ENCODE measurements around the gene GNAI2.
"Not testable (repeated sequence)": the region's sequence is repeated elsewhere in the genome, so short reads cannot be mapped to it uniquely, and the experiment has no call there.

The GNAI2 gene

DNA sequence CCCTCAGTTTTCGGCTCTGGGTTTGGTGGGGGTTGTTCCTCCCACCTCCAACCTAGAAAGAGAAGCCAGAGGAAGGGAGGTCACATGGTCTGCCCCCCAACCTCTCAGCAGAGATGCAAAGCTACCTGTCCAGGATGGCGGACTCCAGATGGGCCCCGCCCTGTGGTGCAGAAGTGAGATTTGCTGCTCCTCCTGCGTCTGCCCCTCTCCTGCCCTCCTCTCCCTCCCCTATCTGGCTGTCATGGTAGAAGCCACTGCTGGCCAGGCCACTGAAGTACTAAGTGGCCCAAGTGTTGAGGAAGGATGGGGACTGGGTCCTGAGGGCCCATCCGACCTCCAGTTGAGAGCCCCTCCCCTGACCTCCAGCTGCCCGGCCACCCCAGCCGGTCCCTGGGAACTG is 30.8 kb downstream of the GNAI2 start:
- DNase-seq: no peak

DNA sequence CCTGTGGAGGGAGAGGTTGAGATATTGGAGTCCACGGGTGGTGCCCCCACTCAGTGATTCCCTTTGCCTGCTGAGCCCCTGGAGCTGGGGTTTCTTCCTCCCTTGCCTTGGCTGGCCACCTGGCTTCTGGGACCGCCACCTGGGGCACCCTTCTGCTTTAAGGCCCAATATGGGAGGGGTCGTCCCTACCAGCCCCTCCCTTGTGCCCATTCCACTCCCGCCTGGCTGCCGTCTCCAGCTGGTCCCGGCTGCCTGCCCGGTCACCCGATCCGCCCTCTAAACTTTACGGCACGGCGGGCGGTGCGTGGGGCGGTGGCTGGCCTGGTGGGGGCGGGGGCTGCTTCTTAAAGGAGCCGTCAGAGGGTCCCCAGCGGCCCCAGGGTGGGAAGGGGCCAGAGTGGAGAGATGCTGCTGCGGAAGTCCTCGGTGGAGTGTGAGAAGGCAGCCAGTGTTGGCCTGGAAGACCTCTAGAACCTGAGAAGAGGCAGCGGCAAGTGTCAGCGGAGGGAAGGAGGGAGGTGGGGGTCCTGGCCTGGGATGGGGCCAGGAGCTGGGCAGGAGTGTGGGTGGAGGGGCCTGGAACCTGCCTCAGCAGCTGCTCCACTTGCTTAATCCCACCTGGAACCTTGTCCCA is 31.4 kb downstream of the GNAI2 start:
- no peak for DNase-seq

DNA sequence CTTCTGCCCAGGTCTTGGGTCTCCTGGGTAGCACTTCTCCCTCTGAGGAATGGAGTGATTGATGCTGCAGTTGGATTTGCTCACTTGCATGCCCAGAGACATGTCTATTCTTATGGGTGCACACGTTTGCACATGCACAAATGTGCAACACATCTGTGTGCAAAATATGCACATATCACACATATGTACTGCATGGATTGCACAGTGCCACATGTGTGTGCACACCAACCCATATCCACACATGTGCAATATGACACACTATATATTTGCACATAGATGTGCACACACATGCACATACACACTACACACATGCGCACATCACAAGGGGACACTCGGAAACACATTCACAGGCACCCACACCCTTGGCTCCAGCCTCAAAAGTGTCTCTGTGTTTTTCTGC is 32.3 kb downstream of the GNAI2 start:
- DNase-seq: no peak

DNA sequence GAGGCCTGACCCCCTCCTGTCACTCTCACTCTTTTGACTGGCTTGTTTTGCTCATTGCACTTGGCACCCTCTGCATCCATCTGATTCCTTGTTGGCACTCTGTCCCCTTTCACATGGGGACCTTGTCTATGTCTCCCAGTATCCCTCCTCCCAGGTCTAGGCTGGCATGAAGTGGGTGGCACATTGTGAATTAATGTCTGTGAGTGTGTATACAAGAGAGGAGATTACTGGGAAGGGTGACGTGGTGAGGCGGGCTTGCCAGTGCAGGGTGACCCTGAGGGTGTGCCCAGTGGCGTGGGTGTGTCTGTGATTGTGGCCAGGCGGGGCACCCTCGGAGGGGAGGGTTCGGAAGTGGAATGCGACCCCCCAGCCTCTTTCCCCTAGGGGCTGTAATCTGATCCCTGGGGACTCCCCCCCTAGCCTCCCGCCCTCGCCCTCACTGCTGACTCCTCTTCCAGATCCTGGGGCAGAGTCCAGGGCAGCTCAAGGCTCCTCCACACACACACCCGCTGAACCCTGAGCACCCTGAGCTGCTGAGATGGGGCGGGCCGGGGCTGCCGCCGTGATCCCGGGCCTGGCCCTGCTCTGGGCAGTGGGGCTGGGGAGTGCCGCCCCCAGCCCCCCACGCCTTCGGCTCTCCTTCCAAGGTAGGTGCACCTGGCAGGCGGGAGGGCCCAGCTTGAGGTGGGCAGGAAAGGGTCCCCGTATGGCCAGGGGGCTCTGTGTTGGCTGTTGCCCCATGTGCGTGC is 32.9 kb downstream of the GNAI2 start, which contains the start of gene SEMA3B:
Gene SEMA3B, plus strand, starts transcription at position 445 of the 749 bp plus-strand sequence. Its CDS starts 94 bp downstream, at position 539.
- no peak for DNase-seq

DNA sequence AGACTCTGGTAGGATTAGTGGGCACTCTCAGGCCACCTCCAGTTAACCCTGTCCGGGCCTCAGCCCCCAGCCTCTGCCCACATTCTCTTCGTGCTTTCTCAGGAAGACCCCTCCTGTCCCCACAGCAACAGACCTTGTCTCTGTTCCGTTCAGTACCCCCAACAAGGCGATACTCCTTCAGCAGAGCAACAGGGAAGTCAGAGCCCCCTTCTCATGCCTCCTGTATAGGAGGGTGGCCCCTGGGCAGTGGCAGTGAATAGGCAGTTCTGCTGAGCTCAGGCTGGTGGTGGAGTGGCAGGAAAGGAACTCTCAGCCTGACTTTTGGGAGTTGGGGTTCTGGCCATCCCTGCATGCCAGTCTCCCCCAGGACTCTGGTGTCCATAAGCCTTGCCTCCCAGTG is 33.5 kb downstream of the GNAI2 start:
- no peak for DNase-seq

DNA sequence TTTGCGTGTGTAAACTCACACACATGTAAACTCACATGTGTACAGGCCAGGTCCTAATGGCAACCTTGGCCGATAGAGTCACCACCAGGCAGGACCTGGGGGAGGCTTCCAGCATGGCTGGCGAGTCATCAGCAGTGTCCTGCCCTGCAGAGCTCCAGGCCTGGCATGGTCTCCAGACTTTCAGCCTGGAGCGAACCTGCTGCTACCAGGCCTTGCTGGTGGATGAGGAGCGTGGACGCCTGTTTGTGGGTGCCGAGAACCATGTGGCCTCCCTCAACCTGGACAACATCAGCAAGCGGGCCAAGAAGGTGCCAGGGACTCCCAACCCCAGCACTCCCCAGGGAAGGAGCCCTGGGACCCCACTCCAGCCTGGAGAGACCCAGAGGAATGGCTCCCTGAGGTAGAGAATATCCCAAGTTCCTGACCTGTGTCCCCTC is 34.0 kb downstream of the GNAI2 start:
- no peak for DNase-seq

DNA sequence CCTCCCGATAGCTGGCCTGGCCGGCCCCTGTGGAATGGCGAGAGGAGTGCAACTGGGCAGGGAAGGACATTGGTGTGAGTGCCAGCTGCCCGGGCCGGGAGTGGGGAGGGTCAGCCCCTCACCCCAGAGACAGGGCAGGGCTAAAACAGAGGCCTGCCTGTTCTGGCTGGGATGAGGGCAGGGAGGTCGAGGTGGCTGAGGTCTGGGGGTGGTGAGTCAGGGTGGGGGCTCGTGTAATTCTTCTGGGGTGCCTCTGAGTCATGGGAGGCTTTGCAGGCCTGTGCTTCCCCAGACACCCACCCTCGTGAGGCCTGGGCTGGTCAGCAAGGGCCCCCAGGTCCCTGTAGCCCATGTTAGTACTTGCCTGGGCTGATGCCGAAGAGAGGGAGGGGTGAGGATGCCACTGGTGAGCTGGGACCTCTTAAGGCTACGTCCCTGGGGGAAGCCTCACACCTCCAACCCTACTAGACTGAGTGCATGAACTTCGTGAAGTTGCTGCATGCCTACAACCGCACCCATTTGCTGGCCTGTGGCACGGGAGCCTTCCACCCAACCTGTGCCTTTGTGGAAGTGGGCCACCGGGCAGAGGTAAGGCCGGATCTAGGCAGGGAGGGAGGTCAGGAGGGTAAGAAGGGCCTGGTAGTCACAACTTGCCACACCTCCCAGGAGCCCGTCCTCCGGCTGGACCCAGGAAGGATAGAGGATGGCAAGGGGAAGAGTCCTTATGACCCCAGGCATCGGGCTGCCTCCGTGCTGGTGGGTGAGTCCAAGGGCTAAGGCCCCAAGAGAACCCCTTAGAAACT is 34.6 kb downstream of the GNAI2 start:
- no peak for DNase-seq

DNA sequence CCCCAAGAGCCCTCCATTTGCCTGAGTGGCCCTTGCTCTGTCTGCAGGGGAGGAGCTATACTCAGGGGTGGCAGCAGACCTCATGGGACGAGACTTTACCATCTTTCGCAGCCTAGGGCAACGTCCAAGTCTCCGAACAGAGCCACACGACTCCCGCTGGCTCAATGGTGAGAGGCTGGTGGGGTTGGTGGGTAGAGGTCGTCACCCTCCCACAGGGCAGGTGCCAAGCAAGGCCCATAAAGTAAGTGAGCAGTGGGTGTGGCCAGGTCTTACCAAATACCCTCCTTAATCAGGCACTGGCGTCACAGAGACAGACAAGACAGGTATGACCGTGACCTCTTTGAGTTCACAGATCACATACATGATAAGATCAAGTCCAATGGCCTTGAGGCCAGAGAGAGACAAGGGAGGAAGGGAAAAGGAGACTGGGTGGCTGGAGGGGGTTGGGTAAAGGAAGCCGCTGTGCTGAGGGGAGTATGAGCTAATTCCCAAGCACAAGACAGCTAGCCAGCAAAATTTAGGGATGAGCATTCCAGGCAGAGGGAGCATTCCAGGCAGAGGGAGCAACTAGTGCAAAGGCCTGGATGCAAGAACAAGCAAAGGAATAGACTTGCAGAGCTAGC is 35.4 kb downstream of the GNAI2 start:
- no peak for DNase-seq

DNA sequence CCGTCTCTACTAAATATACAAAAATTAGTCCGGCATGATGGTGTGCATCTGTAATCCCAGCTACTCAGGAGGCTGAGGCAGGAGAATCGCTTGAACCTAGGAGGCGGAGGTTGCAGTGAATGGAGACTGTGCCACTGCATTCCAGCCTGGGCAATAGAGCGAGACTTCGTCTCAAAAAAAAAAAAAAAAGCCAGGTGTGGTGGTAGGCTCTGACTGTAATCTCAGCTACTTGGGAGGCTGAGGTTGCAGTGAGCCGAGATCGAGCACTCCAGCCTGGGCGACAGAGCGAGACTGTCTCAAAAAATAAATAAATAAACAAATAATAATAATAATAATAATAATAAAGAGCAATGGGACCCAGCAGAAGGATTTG is 36.5 kb downstream of the GNAI2 start:
- not testable (repeated sequence) for DNase-seq

DNA sequence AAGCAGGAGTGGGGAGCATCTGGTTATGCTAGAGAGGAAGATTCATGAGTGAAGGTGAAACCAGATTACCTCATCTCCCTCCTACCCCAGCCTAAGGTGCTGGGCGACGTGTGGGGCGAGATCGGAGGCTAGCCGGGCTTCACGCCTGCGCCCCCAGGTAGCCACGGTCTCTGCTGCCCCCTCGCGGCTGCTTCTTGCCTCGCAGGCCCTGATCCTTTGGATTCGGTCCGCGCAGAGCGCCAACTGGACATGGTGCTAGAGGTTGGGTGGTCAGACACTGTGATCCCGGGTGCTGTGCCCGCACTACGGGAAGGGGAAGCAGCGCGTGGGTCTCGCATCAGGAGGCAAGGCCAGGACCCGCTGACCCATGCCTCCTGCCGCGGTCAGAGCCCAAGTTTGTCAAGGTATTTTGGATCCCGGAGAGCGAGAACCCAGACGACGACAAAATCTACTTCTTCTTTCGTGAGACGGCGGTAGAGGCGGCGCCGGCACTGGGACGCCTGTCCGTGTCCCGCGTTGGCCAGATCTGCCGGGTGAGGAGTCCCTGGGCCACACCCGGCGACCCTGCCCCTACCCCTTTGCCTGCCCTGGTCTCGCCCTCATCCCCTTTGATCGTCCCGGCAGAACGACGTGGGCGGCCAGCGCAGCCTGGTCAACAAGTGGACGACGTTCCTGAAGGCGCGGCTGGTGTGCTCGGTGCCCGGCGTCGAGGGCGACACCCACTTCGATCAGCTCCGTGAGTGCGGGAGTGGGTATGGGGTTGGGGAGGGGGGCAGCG is 37.1 kb downstream of the GNAI2 start:
- DNase-seq: peak; percentile 9

DNA sequence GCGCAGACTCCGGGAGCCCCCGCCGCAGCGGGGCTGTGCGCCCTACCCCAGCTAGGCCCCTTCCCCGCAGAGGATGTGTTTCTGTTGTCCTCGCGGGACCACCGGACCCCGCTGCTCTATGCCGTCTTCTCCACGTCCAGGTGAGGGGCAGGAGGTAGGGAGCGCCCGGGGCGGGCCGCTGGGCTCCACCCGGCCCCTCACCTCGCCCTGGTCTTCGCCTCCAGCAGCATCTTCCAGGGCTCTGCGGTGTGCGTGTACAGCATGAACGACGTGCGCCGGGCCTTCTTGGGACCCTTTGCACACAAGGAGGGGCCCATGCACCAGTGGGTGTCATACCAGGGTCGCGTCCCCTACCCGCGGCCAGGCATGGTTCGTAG is 37.7 kb downstream of the GNAI2 start:
- DNase-seq: no peak

DNA sequence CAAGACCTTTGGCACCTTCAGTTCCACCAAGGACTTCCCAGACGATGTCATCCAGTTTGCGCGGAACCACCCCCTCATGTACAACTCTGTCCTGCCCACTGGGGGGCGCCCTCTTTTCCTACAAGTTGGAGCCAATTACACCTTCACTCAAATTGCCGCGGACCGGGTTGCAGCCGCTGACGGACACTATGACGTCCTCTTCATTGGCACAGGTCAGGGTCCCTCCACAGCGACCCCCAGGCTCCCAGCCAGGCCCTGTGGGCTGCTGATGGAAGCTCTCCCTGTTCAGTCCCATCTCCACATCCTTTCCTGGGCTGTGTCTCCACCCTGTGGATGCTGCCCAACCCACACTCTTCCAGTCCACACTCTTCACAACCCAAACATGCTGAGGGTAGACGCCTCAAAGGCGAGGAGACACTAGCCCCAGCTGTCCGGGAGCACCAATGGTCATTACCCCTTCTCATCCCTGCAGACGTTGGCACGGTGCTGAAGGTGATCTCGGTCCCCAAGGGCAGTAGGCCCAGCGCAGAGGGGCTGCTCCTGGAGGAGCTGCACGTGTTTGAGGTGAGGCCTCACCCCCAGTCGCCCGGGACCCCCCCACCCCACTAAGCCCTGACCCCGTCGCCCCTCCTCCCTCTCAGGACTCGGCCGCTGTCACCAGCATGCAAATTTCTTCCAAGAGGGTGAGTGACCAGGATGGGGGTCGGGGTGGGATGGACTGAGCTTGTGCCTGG is 38.5 kb downstream of the GNAI2 start:
- DNase-seq: peak; percentile 19

DNA sequence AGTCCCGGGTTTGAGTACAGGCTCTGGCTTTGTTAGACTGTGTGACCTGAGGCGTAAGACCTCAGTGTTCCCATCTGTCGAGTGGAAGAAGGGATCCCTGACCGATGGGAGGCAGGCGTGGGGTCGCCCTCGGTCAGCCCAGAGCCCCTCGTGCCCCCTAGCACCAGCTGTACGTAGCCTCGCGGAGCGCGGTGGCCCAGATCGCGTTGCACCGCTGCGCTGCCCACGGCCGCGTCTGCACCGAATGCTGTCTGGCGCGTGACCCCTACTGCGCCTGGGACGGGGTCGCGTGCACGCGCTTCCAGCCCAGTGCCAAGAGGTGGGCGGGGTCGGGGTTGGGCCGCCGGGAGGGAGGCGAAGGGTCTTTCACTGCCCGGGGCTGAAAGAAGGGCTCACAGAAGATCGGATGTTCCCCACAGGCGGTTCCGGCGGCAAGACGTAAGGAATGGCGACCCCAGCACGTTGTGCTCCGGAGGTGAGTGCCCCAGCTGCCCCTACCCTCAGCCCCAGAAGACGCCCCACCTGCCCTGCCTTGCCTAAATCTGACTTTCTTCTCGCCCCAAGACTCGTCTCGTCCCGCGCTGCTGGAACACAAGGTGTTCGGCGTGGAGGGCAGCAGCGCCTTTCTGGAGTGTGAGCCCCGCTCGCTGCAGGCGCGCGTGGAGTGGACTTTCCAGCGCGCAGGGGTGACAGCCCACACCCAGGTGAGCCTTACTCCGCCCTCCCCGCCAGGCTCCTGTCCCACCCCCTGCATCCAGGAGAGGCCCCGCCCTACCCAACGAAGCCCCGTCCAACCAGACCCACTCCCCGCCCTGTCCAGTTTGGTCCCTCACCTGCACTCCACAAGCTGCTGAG is 39.4 kb downstream of the GNAI2 start:
- no peak for DNase-seq

DNA sequence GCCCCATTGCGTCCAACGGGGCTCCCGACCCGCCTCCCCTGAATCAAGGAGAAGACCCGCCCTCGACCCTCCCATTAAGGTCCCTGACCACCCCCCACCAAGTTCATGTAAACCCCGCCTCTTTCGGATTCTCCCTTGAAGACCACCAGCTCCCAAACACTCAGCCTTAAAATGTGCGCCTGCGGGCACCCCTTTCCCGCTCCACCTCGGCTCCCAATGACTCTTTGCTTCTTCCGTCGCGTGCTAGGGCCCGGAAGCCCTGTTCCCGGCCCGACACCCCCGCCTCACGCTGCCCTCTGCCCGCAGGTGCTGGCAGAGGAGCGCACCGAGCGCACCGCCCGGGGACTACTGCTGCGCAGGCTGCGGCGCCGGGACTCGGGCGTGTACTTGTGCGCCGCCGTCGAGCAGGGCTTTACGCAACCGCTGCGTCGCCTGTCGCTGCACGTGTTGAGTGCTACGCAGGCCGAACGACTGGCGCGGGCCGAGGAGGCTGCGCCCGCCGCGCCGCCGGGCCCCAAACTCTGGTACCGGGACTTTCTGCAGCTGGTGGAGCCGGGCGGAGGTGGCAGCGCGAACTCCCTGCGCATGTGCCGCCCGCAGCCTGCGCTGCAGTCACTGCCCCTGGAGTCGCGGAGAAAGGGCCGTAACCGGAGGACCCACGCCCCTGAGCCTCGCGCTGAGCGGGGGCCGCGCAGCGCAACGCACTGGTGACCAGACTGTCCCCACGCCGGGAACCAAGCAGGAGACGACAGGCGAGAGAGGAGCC is 40.2 kb downstream of the GNAI2 start:
- DNase-seq: no peak

DNA sequence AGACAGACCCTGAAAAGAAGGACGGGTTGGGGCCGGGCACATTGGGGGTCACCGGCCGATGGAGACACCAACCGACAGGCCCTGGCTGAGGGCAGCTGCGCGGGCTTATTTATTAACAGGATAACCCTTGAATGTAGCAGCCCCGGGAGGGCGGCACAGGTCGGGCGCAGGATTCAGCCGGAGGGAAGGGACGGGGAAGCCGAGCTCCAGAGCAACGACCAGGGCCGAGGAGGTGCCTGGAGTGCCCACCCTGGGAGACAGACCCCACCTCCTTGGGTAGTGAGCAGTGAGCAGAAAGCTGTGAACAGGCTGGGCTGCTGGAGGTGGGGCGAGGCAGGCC is 40.7 kb downstream of the GNAI2 start:
- no peak for DNase-seq

DNA sequence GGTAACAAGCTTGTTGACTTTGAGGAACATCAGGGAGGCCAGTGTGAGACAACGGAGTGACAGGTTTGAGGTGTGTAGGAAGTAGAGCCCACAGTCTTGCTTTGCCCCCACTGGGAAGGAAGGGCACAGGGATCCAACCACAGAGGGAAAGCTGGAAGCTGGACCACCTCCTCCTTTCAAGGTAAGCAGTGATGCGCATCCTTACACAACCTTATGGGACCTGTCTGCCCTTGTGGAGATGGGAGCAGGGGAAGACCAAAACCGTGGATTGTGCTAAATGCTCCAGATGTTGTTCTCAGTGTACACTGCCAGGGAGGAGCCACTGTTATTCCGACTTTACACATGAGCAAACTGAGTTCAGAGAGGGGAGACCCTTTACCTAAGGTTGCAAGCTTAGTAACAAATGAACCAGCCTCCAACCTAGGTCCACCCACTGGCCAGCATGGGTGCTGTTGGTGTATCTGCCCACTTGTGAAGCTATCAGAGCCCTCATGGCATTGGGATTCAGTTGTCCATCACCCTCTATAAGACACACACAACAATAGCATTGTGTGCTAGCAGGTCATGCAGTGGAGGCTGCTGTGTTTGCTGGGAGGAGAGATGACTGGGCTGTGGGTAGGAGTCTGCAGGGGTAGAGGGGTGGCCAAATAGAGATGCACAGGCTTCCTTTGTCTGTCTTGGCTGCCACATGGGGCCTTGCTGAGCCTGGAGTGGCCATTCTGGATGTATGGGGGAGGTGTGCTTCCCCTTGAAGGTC is 42.3 kb downstream of the GNAI2 start:
- DNase-seq: no peak

DNA sequence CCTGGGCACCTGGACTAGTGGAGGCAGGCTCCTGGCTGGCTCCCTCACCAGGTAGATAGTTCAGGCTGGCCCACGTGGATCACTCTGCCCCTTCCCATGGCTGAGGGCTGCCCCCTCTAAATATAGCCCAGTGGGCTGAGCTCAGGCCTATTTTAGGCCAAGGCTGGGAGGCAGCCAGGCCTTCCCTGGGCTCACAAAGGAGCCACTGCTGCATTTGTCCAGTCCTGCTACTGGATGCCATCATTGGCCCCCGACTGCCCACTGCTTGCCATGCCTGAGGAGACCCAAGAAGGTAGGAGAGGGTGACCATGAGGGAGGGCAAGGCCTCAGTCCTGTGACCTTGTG is 42.8 kb downstream of the GNAI2 start, which contains the start of gene LSMEM2:
Gene LSMEM2, plus strand, starts transcription at position 208 of the 345 bp plus-strand sequence. Its CDS starts 27 bp downstream, at position 235.
- DNase-seq: no peak

DNA sequence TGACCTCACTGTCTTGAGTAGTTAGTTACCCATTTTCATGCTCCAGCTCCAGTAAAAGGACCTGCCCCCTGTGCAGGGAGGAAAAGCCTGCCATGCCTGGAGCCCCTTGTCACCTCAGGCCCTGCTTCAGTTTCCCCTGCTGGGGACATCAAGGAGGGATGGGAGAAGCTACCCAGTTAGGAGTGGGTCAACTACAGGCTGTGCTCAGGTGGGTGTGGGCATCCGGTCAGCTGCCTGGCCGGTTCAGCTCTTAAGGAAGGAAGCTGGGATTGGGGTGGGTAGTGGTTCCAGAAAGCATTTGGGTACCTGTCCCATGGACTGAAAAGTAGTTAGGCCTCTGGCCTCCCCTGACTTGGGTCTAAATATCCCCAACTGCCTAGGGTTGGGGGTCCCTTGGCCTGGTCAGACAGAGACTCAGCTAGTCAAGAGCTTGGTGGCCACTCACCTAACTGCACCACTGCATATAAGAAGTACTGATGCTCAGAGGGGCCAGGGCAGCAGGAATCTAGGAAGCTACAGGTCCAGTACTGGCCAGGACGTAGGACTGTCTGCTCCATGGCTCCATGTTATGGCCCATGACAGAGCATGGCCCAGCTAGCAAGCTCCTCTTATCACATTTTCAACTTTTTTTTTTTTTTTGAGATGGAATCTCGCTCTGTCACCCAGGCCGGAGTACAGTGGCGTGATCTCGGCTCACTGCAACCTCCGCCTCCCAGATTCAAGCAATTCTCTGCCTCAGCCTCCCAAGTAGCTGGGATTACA is 43.4 kb downstream of the GNAI2 start:
- no peak for DNase-seq

DNA sequence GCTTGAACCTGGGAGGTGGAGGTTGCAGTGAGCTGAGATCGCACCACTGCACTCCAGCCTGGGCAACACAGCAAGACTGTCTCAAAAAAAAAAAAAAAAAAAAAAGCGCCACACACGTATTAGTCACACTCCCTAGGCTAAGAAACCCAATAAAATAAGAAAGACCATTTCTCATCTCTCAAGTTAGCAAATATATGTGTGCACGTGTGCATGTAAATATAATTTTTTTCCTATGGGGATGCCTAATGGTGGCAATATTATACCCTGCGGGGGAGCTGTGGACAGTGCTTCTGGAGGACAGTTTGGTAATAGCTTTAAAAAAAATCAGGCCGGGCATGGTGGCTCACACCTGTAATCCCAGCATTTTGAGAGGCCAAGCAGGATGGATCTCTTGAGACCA is 48.1 kb downstream of the GNAI2 start:
- DNase-seq: not testable (repeated sequence)

All from GF-D8 (cell line).